GM12801 (cell line): Measurements from ENCODE around the gene KCNH2.

Experiments
- CTCF ChIP-seq: IDR thresholded peaks from one replicate; pipeline ENCODE4 v1.5.1; 2011; ENCODE audit warnings: control low read depth; ENCODE audit not compliant: insufficient read length; ENCODE audit errors: extremely low read depth

KCNH2 gene

DNA sequence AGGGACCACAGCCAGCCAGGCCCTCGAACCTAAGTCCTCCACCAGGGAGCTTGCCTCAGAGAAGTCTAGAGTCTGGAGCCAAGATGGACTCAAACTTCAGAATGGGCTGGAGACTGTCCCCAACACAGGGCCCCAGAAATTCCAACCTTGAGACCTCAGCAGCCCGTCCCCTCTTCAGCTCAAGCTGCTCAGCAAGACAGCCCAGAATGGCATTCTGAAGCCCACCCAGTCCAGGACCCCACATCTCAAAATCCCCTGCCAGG lies 15.9 kb downstream of the KCNH2 start:
- no peak for TF ChIP-seq CTCF

DNA sequence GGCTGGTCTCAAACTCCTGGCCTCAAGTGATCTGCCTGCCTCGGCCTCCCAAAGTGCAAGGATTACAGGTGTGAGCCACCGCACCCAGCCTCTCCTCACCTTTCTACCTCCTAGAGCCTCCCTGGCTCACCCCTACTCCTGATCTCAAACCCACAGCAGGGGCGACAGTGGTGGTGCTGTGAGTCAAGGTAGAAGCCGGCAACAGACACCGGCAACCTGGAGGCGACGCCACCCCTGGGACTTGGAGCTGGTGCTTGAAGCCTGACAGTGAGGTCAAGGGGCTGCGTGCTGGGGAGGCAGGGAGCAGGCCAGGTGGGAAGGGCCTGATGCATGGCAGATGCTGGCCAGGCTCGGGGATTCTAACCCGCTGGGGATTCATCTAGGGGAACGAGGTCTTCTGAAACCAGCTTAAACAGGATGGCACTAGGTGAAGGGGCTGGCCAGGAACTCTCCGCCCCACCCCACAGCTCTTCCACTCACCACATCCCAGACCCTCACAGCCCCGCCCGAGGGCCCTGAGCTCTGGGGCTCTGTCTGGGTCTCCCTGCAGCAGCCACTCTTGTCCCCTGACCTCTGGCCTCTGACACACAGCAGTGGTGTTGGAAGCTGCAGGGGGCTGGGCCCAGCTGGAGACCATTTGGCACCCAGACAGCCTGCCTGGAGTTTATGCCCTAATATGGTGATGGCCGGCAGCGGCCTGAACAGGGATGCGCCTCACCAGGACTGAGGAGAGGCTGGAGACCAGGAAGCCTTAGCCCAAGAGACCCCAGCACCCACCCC lies 16.4 kb downstream of the KCNH2 start:
- no peak for TF ChIP-seq CTCF

- no peak for TF ChIP-seq CTCF
These were observed 18.1 kb downstream of the KCNH2 start for GRCh38 chr7:150959739-150960734.

- no peak for TF ChIP-seq CTCF
These were observed 19.0 kb downstream of the KCNH2 start for GRCh38 chr7:150959081-150959480.

DNA sequence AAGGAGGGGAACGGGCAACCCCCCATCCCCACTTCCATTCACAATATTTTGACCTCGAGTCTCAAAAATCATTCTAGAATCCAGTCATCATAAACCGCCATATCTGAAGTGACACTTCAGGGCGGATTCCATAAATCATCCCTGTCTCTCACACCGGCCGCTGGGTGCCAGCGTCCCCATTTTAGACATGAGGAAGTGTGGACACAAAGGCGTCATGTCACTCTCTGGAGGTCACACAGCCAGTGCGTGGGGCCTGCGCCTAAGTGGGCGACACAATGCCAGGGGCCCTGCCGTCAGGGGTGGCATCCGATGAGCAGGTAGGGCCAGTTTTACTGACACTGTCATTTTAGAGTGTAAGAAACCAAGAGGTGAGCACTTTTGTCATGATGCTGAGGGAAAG lies 19.5 kb downstream of the KCNH2 start:
- no peak for TF ChIP-seq CTCF

- TF ChIP-seq CTCF: no peak
These were observed 20.0 kb downstream of the KCNH2 start for GRCh38 chr7:150958062-150958552.
